Lung (tissue), 12 donors: ENCODE data around the gene ZNF132. TPM values are rescaled to one million over a fixed set of nuclear protein-coding genes. Genes with fewer than 3 reads are reported as not detected.
"Not testable (repeated sequence)": the region's sequence is repeated elsewhere in the genome, so short reads cannot be mapped to it uniquely, and the experiment has no call there.

Experiments used
- ATAC-seq: fragments of 200-7000 bp; cut with Tn5 transposase; one replicate; pipeline ENCODE4 v1.9.1; 2020; ENCODE audit warnings: moderate number of reproducible peaks; ENCODE audit not compliant: insufficient read depth, low FRiP score
- DNase-seq, 3 donors: peaks; one replicate each; pipeline ENCODE4 v3.0.0-alpha.2; 2013 to 2017
- H3K27ac ChIP-seq, 2 donors: one replicate each; pipeline ENCODE4 v1.5.1; 2013; ENCODE audit warnings: mild to moderate bottlenecking in 2 of 2, moderate library complexity in 2 of 2, control low read depth in 1 of 2, inconsistent platforms in 1 of 2, low read depth in 1 of 2, low read length in 1 of 2
- H3K27me3 ChIP-seq, 3 donors: one replicate each; pipeline ENCODE4 v1.5.1; 2013; ENCODE audit warnings: low read length in 2 of 3; ENCODE audit not compliant: control insufficient read depth in 3 of 3, insufficient read depth in 3 of 3
- H3K36me3 ChIP-seq, 4 donors: one replicate each; pipeline ENCODE4 v1.5.1; 2013; ENCODE audit warnings: low read length in 4 of 4, mild to moderate bottlenecking in 1 of 4, moderate library complexity in 1 of 4; ENCODE audit not compliant: control insufficient read depth in 4 of 4, insufficient read depth in 4 of 4
- H3K4me1 ChIP-seq, 5 donors: one replicate each; pipeline ENCODE4 v1.5.1; 2013; ENCODE audit warnings: low read length in 5 of 5, mild to moderate bottlenecking in 2 of 5, moderate library complexity in 1 of 5; ENCODE audit not compliant: control insufficient read depth in 5 of 5, insufficient read depth in 5 of 5
- H3K4me3 ChIP-seq: one replicate; pipeline ENCODE4 v1.5.1; 2013; ENCODE audit warnings: mild to moderate bottlenecking, control low read depth, moderate library complexity
- H3K9ac ChIP-seq, 2 donors: one replicate each; pipeline ENCODE4 v1.5.1; 2013; ENCODE audit warnings: low read length in 2 of 2, control low read depth in 1 of 2; ENCODE audit not compliant: insufficient read depth in 1 of 2
- H3K9me3 ChIP-seq, 4 donors: one replicate each; pipeline ENCODE4 v1.5.1; 2013; ENCODE audit warnings: low read length in 3 of 4, mild to moderate bottlenecking in 1 of 4, moderate library complexity in 1 of 4; ENCODE audit not compliant: control insufficient read depth in 4 of 4, insufficient read depth in 3 of 4
- WGBS, 2 donors: extraction: QIAGEN DNeasy Blood & Tissue Kit; methylation state at CpG; one replicate each; pipeline ENCODE4 v1.1.7; 2013; 5-methylcytosine and 5-hydroxymethylcytosine counted together
- polyA plus RNA-seq, 2 donors: library from polyadenylated mRNA; stranded (reverse); fragments of 200-250 nt; gene quantifications; one replicate each; pipeline ENCODE4 v1.2.1, GENCODE V29; 2013
- total RNA-seq, 2 donors: library from RNA; depleted of rRNA in 1 of 2; stranded (reverse); fragments of >200 nt in 1 of 2; gene quantifications; one replicate each; pipeline ENCODE4 v1.2.1, GENCODE V29; 2014 to 2021
- TF ChIP-seq, protein P1 (sequence below): IDR thresholded peaks from 2 replicates; pipeline ENCODE4 v1.5.1; 2012; ENCODE audit warnings: mild to moderate bottlenecking; ENCODE audit errors: control extremely low read depth, extremely low read depth
- donor health status: control.
- donor health status: control.
- donor health status: Bipolar disorder and iron deficiency.
- donor health status: healthy.
- donor health status: DM: yes; HTN: yes; CAD: no.

Gene ZNF132
- total and polyA plus RNA-seq, 4 donors: 1.0 to 7.4 (median 2.9) TPM

DNA sequence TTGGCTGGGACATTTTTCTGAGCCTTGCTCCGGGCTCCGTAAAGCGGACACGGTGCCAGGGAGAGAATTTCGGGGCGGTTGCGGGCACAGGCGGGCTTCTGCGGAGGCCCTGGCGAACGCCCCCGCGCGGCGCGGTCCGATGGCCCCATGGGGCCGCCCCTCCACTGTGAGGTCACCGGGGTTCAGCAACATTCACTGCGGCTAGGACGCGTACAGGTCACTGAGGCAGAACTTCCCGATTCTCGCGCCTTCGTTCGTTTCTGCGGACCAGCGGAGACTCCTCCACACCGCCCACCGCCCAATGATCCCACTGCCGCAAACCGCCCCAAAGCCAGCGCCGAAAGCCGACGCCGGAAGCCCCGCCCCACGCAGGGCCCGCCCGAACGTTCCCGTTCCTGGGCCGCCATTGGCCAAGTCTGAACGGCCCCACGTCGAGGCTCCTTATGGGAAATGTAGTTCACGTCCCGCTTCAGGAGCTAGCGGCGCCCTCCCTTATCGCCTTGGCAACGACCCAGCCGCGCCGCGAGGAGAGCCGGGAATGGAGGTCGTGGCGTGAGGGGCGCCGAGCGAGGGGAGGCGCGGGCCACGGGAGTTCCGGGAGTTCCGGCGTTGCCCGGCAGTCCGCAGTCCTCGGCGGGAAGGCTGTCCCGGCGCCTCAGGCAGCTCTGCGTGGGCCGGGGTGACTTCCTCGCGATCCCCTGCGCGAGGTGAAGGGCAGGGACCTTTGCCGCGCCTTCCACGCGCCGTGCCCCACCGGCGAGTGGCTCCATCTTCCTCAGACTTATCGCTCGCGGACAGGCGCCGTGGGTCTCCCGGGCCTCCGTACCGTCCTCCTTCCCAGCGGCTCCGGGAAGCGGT is 31.6 kb downstream of the ZNF132 start, which contains the start of gene ZNF584:
ZNF584 (plus strand) TSS at position 498 of the 858 bp plus-strand sequence. CDS start 499 bp downstream, outside the sequence.
- H3K27me3 ChIP-seq: no peaks in the 10 kb centered on the region
- peak within 1 kb of the TSS; percentile 92 to 96 for H3K27ac ChIP-seq
- H3K4me3 ChIP-seq: peak within 1 kb of the TSS; percentile 87
- peaks cover 0 to 3% (median 0%) of the 10 kb centered on the region in 4 donors for H3K36me3 ChIP-seq
- H3K9ac ChIP-seq: peak within 1 kb of the TSS; percentile 85 to 91
- no peaks in the 10 kb centered on the region for H3K9me3 ChIP-seq
- TF ChIP-seq, protein P1, sequence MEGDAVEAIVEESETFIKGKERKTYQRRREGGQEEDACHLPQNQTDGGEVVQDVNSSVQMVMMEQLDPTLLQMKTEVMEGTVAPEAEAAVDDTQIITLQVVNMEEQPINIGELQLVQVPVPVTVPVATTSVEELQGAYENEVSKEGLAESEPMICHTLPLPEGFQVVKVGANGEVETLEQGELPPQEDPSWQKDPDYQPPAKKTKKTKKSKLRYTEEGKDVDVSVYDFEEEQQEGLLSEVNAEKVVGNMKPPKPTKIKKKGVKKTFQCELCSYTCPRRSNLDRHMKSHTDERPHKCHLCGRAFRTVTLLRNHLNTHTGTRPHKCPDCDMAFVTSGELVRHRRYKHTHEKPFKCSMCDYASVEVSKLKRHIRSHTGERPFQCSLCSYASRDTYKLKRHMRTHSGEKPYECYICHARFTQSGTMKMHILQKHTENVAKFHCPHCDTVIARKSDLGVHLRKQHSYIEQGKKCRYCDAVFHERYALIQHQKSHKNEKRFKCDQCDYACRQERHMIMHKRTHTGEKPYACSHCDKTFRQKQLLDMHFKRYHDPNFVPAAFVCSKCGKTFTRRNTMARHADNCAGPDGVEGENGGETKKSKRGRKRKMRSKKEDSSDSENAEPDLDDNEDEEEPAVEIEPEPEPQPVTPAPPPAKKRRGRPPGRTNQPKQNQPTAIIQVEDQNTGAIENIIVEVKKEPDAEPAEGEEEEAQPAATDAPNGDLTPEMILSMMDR: no peak
- peak; percentile 96 for ATAC-seq
- peaks cover 4 to 22% (median 13%) of the 10 kb centered on the region in 5 donors for H3K4me1 ChIP-seq
- WGBS, 2 donors: 0% methylated on average over 99 to 100 of the region's 100 CpGs
- peak; percentile 98 to 99 (median 98) for DNase-seq

DNA sequence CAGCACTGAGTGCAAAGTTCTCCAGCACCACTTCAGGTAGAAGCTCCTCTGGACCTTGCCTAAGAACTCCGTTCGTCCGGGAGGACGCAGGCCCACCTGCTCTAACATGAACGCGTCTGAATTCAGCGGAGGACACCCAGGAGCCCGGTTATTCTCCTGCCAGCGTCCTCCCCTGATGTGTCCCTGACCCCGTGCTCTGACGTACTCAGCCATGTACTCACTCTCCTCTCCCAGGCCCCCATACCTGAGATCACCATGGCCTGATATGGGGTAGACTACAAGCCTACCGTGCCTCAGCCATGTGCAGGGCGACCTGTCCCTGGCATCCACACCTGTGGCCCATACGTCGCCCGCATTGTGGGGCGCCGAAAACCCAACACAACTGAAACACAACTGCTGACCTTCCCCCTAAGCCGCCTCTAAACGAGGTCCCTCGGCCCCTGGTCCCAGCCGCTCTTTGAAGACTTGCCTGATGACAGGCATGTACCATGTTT is 32.2 kb downstream of the ZNF132 start:
- H3K4me1 ChIP-seq: peaks cover 4 to 22% (median 13%) of the 10 kb centered on the region in 5 donors
- TF ChIP-seq, protein P1: no peak
- peaks cover 0 to 3% (median 0%) of the 10 kb centered on the region in 4 donors for H3K36me3 ChIP-seq
- no peaks in the 10 kb centered on the region for H3K27me3 ChIP-seq
- peak overlapping the region; percentile 85 to 91 for H3K9ac ChIP-seq
- peak overlapping the region; percentile 92 to 96 for H3K27ac ChIP-seq
- WGBS, 2 donors: 13 to 21% methylated on average over 22 of the region's 22 CpGs
- DNase-seq (peak in 1 of 3 donors; percentile 23), ATAC-seq (no peak)
- no peaks in the 10 kb centered on the region for H3K9me3 ChIP-seq
- H3K4me3 ChIP-seq: peak overlapping the region; percentile 87

- WGBS, 2 donors: 64 to 80% methylated on average over 10 of the region's 10 CpGs
- DNase-seq: no peak
- Histone ChIP-seq H3K9me3 (no peaks in the 10 kb centered on the region), H3K27me3 (no peaks in the 10 kb centered on the region), H3K4me3 (no peak overlapping the region), H3K36me3 (peaks cover 0 to 3% (median 0%) of the 10 kb centered on the region in 4 donors), H3K9ac (peak overlapping the region in 1 of 2 donors; percentile 91), H3K4me1 (peaks cover 4 to 24% (median 13%) of the 10 kb centered on the region in 5 donors), H3K27ac (peak overlapping the region; percentile 43 to 96)
- ATAC-seq: no peak
- TF ChIP-seq, protein P1: no peak
Measured at GRCh38 chr19:58406818-58407657, 32.9 kb downstream of the ZNF132 start.

GRCh38 chr19:58403920-58404478 is 36.0 kb downstream of the ZNF132 start:
- not testable (repeated sequence) for DNase-seq, H3K27me3 ChIP-seq, H3K9ac ChIP-seq, H3K27ac ChIP-seq, H3K9me3 ChIP-seq, ATAC-seq, H3K36me3 ChIP-seq, H3K4me3 ChIP-seq
- WGBS, 2 donors: 64 to 76% methylated on average over 4 to 5 of the region's 5 CpGs
- H3K4me1 ChIP-seq: peaks cover 0 to 27% (median 12%) of the 10 kb centered on the region in 5 donors
